ENCODE data around the gene CENPX. TPM values are rescaled to one million over a fixed set of nuclear protein-coding genes. Genes with fewer than 3 reads are reported as not detected.

The CENPX gene
- total and polyA plus RNA-seq, 2 of the 13 experiments (the other 11 are each of a cell fraction or from before 2014, with no cell fraction given), result 92.7 to 170 TPM

- H3K27me3 ChIP-seq (ENCODE audit: control insufficient read depth in 1 of 2, insufficient read depth in 2 of 2, low read length in 2 of 2), result no peaks in the 10 kb centered on the region; a peak in 1 of 5 replicates
- peak overlapping the region; percentile 78 for H3K27ac ChIP-seq (ENCODE audit: extremely low read length, insufficient read depth, low read length)
- intact Hi-C loops (cut with micrococcal nuclease; ENCODE audit: unreplicated experiment), result loop anchor here (1.0 to 5.0 kb wide), 5 partner anchors 21 to 154 kb away; no protein-coding TSS in a partner anchor
- H3K36me3 ChIP-seq (replicated peaks in 1 of 2; ENCODE audit: control insufficient read depth in 1 of 2, insufficient read depth in 2 of 2, low read length in 2 of 2), result peaks cover 4 to 8% of the 10 kb centered on the region in 2 experiments; a peak in 3 of 5 replicates
- BruUV-seq (replicated peaks), result no TSS peak
- WGBS (ENCODE audit: low lambda C conversion rate), result 3% methylated on average over 13 of the region's 25 CpGs
- peak overlapping the region; percentile 95 for H3K4me2 ChIP-seq (ENCODE audit: low read depth, low read length)
- peak; percentile 86 for DNase-seq (ENCODE audit: low spot score)
- ChIA-PET POLR2A (interaction anchor here (1.2 to 14.1 kb wide), 22 partner anchors 14 to 294 kb away, joined by 3 to 470 read pairs (median 9); partner anchors contain the start of genes ASPSCR1, DCXR, FASN and MAFG), CTCF (ENCODE audit: low intra/inter-chr PET ratio, low total read pairs) (interaction anchor here (0.9 to 6.8 kb wide), 11 partner anchors 21 to 151 kb away, joined by 3 to 181 read pairs (median 5); partner anchors contain the start of genes ALYREF, ANAPC11 and NOTUM)
- peak; percentile 93 for FAIRE-seq
- in situ Hi-C loops (cut with HindIII; ENCODE audit: extremely low pct_ligation_motif_present, low pct_unique_long_range_greater_than_20kb), result loop anchor here (5.0 kb wide), 1 partner anchor 64 kb away; no protein-coding TSS in a partner anchor
- H3K9me3 ChIP-seq (ENCODE audit: low read length), result no peaks in the 10 kb centered on the region
- H3K79me2 ChIP-seq (ENCODE audit: insufficient read depth, low read length), result peaks cover 41% of the 10 kb centered on the region
- no peaks in the 10 kb centered on the region; the same call in 1 of the 2 replicates for H4K20me1 ChIP-seq (ENCODE audit: insufficient read depth, low read length)
- peak; percentile 41 for ATAC-seq
- H3K4me1 ChIP-seq (ENCODE audit: insufficient read depth, low read length), result peaks cover 82% of the 10 kb centered on the region
- H2AFZ ChIP-seq (ENCODE audit: low read length), result no peak overlapping the region
- peak overlapping the region; percentile 79 to 90 (median 88) for H3K4me3 ChIP-seq (replicated peaks in 1 of 3; ENCODE audit: insufficient read depth in 1 of 3, low read depth in 2 of 3, low read length in 3 of 3)
- peak overlapping the region; percentile 95 for H3K9ac ChIP-seq (ENCODE audit: insufficient read depth, low read depth, low read length)
- TF ChIP-seq ZMAT5 (CRISPR knock-in tag; IDR thresholded peaks at IDR 0.05; ENCODE audit: borderline replicate concordance, low read depth), result no peak
- TF ChIP-seq BHLHE40 (IDR thresholded peaks at IDR 0.05; ENCODE audit: low read length), result peak; percentile 53; the same call in 1 of the 2 replicates
- TF ChIP-seq ZNF607 (CRISPR knock-in tag; IDR thresholded peaks at IDR 0.05; ENCODE audit: borderline replicate concordance), result peak; percentile 82; the same call in 1 of the 2 replicates
- 0 out of 2 replicates have a peak, but pooled peaks have one; percentile 31 for TF ChIP-seq SPEN (CRISPR knock-in tag; IDR thresholded peaks at IDR 0.05; ENCODE audit: low read depth)
- 0 out of 2 replicates have a peak, but pooled peaks have one; percentile 35 for TF ChIP-seq PRDM10 (CRISPR knock-in tag; IDR thresholded peaks at IDR 0.05; ENCODE audit: low read depth)
- no peak for TF ChIP-seq NFRKB (IDR thresholded peaks at IDR 0.05)
- peak; percentile 99 for TF ChIP-seq AKAP8 (CRISPR knock-in tag; IDR thresholded peaks at IDR 0.05)
- TF ChIP-seq PREB (CRISPR knock-in tag; IDR thresholded peaks at IDR 0.05), result 0 out of 2 replicates have a peak, but pooled peaks have one; percentile 24
- no peak for TF ChIP-seq ZNF883 (CRISPR knock-in tag; IDR thresholded peaks at IDR 0.05; ENCODE audit: not compliant biosample characterization)
- TF ChIP-seq KAT7 (CRISPR knock-in tag; IDR thresholded peaks at IDR 0.05; ENCODE audit: borderline replicate concordance), result 0 out of 2 replicates have a peak, but pooled peaks have one; percentile 44
- TF ChIP-seq SNAI1 (CRISPR knock-in tag; IDR thresholded peaks at IDR 0.05; ENCODE audit: borderline replicate concordance), result peak; percentile 49; the same call in 1 of the 2 replicates
- TF ChIP-seq CREBL2 (CRISPR knock-in tag; IDR thresholded peaks at IDR 0.05; ENCODE audit: borderline replicate concordance), result no peak
- TF ChIP-seq ZNF337 (CRISPR knock-in tag; IDR thresholded peaks at IDR 0.05; ENCODE audit: borderline replicate concordance, low read depth), result no peak
- TF ChIP-seq ZFY (CRISPR knock-in tag; IDR thresholded peaks at IDR 0.05), result no peak
- TF ChIP-seq NR2F6 (IDR thresholded peaks at IDR 0.05), result no peak; the same call in 1 of the 2 replicates
- peak; percentile 19; the same call in 1 of the 2 replicates for TF ChIP-seq NR2F6 (CRISPR knock-in tag; IDR thresholded peaks at IDR 0.05)
- peak; percentile 27; the same call in 1 of the 2 replicates for TF ChIP-seq ZNF264 (CRISPR knock-in tag; IDR thresholded peaks at IDR 0.05)
These were observed 1.4 kb downstream of the CENPX start for GRCh38 chr17:82021107-82021899.

Data from HepG2 (cell line).